Prostate gland (tissue), 2 donors: ENCODE results near the gene VWA8. TPM values are rescaled to one million over a fixed set of nuclear protein-coding genes. Genes with fewer than 3 reads are reported as not detected.

Experiments
- DNase-seq: peaks from one replicate; pipeline ENCODE4 v3.0.0-alpha.2; 2019; ENCODE audit warnings: low spot score
- H3K27ac ChIP-seq, 2 donors: fragments of 200-600 bp; sonication (generic); 2 replicates each; pipeline ENCODE4 v1.5.1; 2017 to 2019
- H3K27me3 ChIP-seq: fragments of 200-600 bp; sonication (generic); replicated peaks from 2 replicates; pipeline ENCODE4 v1.5.1; 2019; ENCODE audit not compliant: insufficient read depth
- H3K36me3 ChIP-seq, 2 donors: fragments of 200-600 bp; sonication (generic); 1 replicate in 1 of 2; 2 replicates in 1 of 2; pipeline versions ENCODE4 v1.5.1 to v1.8.1; 2017 to 2019
- H3K4me1 ChIP-seq: fragments of 200-600 bp; sonication (generic); replicated peaks from 2 replicates; pipeline ENCODE4 v1.5.1; 2019
- H3K4me3 ChIP-seq, 2 donors: fragments of 200-600 bp; sonication (generic); 2 replicates each; pipeline ENCODE4 v1.5.1; 2017 to 2019
- H3K9me3 ChIP-seq: fragments of 200-600 bp; sonication (generic); 2 replicates; pipeline ENCODE4 v1.5.1; 2017
- CTCF ChIP-seq, 4 experiments: fragments of 200-600 bp in 2 of 4; fragments of 450-650 bp in 2 of 4; sonication (generic) in 2 of 4; IDR thresholded peaks; 1 replicate in 3 of 4; 2 replicates in 1 of 4; pipeline ENCODE4 v1.5.1; 2016 to 2019; ENCODE audit warnings: antibody characterized with exemption in 4 of 4, mild to moderate bottlenecking in 2 of 4, moderate library complexity in 2 of 4
- POLR2A ChIP-seq: fragments of 450-650 bp; IDR thresholded peaks from one replicate; pipeline ENCODE4 v1.6.1; 2016; ENCODE audit warnings: antibody characterized with exemption, mild to moderate bottlenecking
- POLR2AphosphoS5 ChIP-seq: sonication (generic); formaldehyde crosslinking; IDR thresholded peaks from one replicate; pipeline ENCODE4 v1.6.1; 2017; ENCODE audit warnings: antibody characterized with exemption
- WGBS: methylation state at CpG from one replicate; pipeline ENCODE4 v1.1.5; 2018; 5-methylcytosine and 5-hydroxymethylcytosine counted together
- intact Hi-C: fragments of 100-400 bp; cut with DNase I; formaldehyde crosslinking; loops from one replicate; pipeline ENCODE4 v1.14.2; 2022
- total RNA-seq, 2 donors: library from RNA; depleted of rRNA; stranded (reverse); fragments of >200 nt; gene quantifications; one replicate each; pipeline ENCODE4 v1.1.0, GENCODE V29; 2016

VWA8 gene
- total RNA-seq, 2 donors from 2014 or later, result 18.1 to 21.8 TPM

GRCh38 chr13:41658057-41658661, 302.8 kb downstream of the VWA8 start:
- Histone ChIP-seq H3K36me3 (no peaks in the 10 kb centered on the region), H3K27ac (no peak overlapping the region), H3K4me3 (no peak overlapping the region), H3K27me3 (no peaks in the 10 kb centered on the region), H3K9me3 (no peaks in the 10 kb centered on the region), H3K4me1 (no peaks in the 10 kb centered on the region)
- WGBS, result 77% methylated on average over 7 of the region's 7 CpGs
- no peak for DNase-seq
- intact Hi-C loops, result loop anchor here (10.0 kb wide), 2 partner anchors 273 to 593 kb away; partner anchors contain the start of gene WBP4
- TF ChIP-seq POLR2AphosphoS5 (no peak), CTCF (IDR thresholded peaks at IDR 0.05) (no peak), POLR2A (no peak)

- DNase-seq, result no peak
- H3K4me1 ChIP-seq, result no peaks in the 10 kb centered on the region
- no peaks in the 10 kb centered on the region for H3K27me3 ChIP-seq
- H3K27ac ChIP-seq, result no peak overlapping the region
- H3K36me3 ChIP-seq, result no peaks in the 10 kb centered on the region
- no peaks in the 10 kb centered on the region for H3K9me3 ChIP-seq
- H3K4me3 ChIP-seq, result no peak overlapping the region
- 90% methylated on average over 6 of the region's 6 CpGs for WGBS
- TF ChIP-seq CTCF (IDR thresholded peaks at IDR 0.05) (no peak), POLR2A (no peak), POLR2AphosphoS5 (no peak)
- intact Hi-C loops, result loop anchor here (10.0 kb wide), 2 partner anchors 271 to 591 kb away; partner anchors contain the start of gene WBP4
These were observed 304.9 kb downstream of the VWA8 start for GRCh38 chr13:41655997-41656396.

GRCh38 chr13:41654796-41655195, 306.1 kb downstream of the VWA8 start:
- no peak for DNase-seq
- 96% methylated on average over 5 of the region's 5 CpGs for WGBS
- no peak for TF ChIP-seq POLR2A
- no peak for TF ChIP-seq CTCF (IDR thresholded peaks at IDR 0.05)
- TF ChIP-seq POLR2AphosphoS5, result no peak
- H3K27ac ChIP-seq, result no peak overlapping the region
- H3K4me3 ChIP-seq, result no peak overlapping the region
- H3K9me3 ChIP-seq, result no peaks in the 10 kb centered on the region
- intact Hi-C loops, result loop anchor here (5.0 to 10.0 kb wide), 3 partner anchors 242 to 590 kb away; partner anchors contain the start of gene WBP4
- no peaks in the 10 kb centered on the region for H3K36me3 ChIP-seq
- H3K27me3 ChIP-seq, result no peaks in the 10 kb centered on the region
- H3K4me1 ChIP-seq, result no peaks in the 10 kb centered on the region

GRCh38 chr13:41652735-41653361, 308.1 kb downstream of the VWA8 start:
- Histone ChIP-seq H3K4me1 (no peaks in the 10 kb centered on the region), H3K9me3 (no peaks in the 10 kb centered on the region), H3K36me3 (no peaks in the 10 kb centered on the region), H3K4me3 (no peak overlapping the region), H3K27ac (peak overlapping the region in 1 of 2 donors; percentile 46), H3K27me3 (no peaks in the 10 kb centered on the region)
- peak; percentile 30 for DNase-seq
- no peak for TF ChIP-seq POLR2A
- TF ChIP-seq POLR2AphosphoS5, result peak; percentile 22
- peak in 3 of 4 experiments; percentile 49 to 89 (median 85) for TF ChIP-seq CTCF (IDR thresholded peaks at IDR 0.05)
- 28% methylated on average over 4 of the region's 4 CpGs for WGBS
- intact Hi-C loops, result loop anchor here (5.0 to 10.0 kb wide), 3 partner anchors 241 to 588 kb away; partner anchors contain the start of gene WBP4
